LHCN-M2 (cell line): ENCODE results near the gene NELL2. TPM values are rescaled to one million over a fixed set of nuclear protein-coding genes. Genes with fewer than 3 reads are reported as not detected.

Experiments used
- DNase-seq: peaks from one replicate; pipeline ENCODE4 v3.0.0-alpha.2; 2012; ENCODE audit warnings: low read depth
- total RNA-seq: library from RNA; depleted of rRNA; stranded (reverse); fragments of >200 nt; gene quantifications from 2 replicates; pipeline ENCODE4 v1.2.3, GENCODE V29; 2014; rRNA removed

NELL2 gene
- total RNA-seq, 1 experiment from 2014 or later, result not detected

DNA sequence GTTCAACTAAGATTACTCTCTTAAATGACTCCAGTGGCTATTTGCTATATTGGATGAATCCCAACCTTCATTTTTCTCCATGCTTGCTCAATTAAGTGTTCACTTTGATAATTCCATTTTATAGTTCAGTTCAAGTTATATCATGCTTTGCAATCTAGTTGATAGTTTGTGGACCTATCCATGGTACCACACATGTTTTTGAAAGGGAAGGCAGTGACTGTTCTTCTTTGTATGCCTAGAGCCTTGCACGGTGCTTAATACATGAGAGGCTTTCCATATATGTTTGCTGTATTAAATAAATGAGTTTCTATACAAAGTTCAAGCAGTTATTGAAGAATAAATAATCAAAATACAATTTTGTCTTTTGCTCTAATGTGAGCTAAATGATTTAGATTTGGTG, 391.3 kb downstream of the NELL2 start:
- no peak for DNase-seq

DNA sequence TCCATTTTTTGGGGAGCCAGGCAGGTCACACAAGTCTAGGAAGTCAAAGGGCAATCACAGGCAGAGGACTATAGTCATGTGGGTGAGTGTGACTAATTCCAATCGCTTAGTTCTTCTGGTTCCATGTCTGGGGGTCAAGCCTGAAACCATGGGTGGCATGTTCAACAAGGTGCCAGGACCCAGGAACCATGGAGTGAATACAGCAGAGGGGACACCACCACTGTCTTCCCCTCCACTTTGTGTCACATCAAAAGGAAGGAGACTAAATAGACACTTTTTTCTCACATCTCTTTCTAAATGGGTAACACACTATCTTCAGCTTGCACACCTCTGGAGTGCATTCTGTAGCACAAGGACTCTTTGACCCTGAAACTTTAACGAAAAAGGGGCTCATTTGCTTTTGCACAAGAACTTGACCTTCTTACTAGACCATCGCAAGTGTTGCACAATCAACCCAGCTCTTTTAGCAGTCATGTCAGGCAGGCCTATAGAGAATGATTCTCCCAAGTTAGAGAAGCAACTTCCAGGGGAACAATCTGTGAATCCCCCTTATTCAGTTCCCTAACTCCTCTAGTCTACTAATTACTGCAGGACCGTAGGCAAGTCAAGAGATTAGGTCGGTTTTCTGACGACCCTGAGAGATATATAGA, 398.7 kb downstream of the NELL2 start:
- no peak for DNase-seq

DNA sequence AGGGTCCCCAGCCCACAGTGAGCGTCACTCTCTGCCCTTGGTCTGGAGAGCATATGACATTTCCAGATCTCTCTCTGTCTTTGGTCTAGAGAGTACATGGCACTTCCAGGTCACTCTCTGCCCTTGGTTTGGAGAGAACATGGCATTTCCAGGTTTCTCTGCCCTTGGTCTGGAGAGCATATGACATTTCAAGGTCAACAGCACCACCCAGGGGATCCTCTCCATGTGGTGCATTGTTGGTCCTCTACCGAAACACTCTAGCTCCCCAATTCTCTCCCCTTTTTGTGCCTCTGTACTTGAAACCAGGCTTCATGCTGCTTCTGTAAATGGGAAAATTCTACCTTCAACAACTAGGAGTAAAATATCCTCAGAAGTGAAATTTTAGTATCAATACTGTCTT, 399.4 kb downstream of the NELL2 start:
- no peak for DNase-seq

DNA sequence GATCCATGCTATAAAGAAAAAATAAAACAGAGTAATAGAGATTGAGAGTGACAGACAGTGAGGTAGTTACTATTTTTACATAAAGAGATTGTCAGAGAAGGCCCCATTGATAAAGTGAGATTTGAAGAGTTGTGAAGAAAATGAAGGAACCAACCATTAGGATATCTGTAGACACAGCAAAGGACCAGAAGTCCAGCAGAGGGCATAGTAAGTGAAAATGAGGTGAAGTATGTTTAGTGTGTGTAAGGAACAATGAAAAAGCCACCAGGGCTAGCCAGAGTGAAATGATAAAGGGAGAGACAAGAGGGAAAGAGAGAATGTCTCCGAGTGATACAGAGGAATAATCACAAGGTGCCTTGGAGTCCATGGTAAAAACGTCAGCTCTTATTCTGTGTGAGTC, 411.0 kb downstream of the NELL2 start:
- peak; percentile 4 for DNase-seq

DNA sequence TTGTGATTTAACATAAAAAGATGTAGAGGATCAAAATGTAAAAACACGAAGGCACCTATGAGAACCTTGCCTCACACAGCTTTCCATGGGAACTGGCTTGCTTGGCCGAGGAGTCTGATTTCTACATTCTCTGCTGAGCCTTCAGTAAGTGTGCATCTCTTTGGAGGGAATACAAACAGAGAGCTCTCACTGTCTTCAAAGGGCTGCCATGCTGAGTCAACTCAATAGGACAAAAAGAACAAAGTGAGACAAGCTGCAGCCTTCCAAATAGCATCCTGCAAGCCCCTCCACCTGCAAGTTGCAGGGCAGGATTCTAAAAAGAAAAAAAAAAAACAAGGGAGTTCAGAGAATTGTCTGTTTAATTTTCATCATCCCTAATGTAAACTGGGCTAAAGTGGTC, 411.9 kb downstream of the NELL2 start:
- no peak for DNase-seq

DNA sequence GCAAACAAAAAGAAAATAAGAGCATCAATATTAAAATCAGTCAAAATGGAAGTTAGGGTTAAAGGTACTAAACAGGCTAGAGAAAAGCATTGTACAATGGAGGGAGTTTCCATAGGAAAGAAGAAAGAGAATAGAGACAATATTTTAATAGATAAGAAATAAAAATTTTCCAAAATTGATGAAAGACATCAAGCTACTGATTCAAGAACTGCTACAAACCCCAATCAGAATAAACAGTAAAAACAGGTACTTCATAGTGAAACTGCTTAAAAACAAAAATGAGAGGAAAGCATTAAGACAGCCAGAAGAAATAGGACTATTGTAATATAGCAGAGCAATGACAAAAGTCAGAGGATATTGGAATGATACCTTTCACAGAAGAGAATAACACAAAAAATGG, 413.4 kb downstream of the NELL2 start:
- DNase-seq, result no peak

DNA sequence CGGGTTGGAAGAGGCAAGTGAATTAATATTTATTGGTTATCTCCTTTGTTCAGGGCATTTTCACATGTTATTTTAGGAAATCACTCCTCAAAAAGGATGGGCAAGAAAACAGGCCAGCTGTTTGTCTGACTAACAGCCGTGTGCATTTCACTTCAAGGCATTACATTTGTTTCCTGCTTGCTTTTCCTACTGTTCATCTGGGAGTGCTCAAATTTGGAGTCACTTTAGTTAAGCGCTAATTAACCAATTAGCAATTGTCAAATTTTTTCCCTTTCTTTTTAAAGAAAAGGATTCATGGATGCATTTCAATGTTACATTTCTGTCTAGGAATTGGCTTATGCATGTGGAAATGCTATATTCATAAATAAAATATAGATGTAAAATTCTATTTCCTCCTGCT, 415.9 kb downstream of the NELL2 start:
- no peak for DNase-seq

DNA sequence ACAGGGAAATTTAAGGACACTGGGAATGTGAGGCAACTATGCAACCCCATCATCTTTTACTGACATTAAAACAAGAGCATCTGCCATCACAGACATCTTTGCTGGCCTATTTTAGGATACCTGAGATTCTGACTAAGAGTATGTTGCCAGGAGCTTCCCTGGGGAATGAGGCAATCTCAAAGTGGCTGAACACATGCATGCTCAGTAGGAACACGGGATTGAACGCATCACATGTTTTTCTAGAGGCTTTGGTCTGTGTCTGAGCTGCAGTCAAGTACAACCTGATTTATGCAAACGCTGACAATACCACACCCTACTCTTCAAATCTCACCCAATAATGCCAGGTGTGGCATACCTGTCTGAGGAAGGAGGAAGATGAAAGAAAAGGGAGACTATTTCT, 416.5 kb downstream of the NELL2 start:
- no peak for DNase-seq

Other genes with a start within 250 kb of the NELL2 start
- not detected in 2 replicates for gene DBX2, start 174.8 kb upstream of the NELL2 start, total RNA-seq